ENCODE measurements around the gene UBE2D1.

GRCh38 chr10:58399410-58399809 is 64.6 kb downstream of the UBE2D1 start:
- TF ChIP-seq CTCF (conservative IDR thresholded peaks at IDR 0.05; ENCODE audit: low read depth, low read length) (no peak), RAD21 (IDR thresholded peaks at IDR 0.05; ENCODE audit: low read length) (no peak), CEBPB (IDR thresholded peaks at IDR 0.05; ENCODE audit: low read depth, low read length) (peak; percentile 69), USF2 (IDR thresholded peaks at IDR 0.05; ENCODE audit: low read depth, low read length) (no peak), POLR2A (IDR thresholded peaks at IDR 0.05; ENCODE audit: low read depth, low read length) (no peak)
